ENCODE data around the gene NXPE3.

Gene NXPE3

GRCh38 chr3:101852983-101853840 is 74.2 kb downstream of the NXPE3 start:
- Histone ChIP-seq H3K27ac (peak overlapping the region in 5 of 11 experiments; percentile 14 to 99 (median 98); a peak in 9 of 22 replicates), H3K4me3 (peak overlapping the region in 8 of 10 experiments; percentile 82 to 98 (median 94); a peak in 15 of 20 replicates), H3K9me3 (replicated peaks in 1 of 11) (peaks cover 0 to 15% (median 0%) of the 10 kb centered on the region in 11 experiments; a peak in 8 of 22 replicates), H4K20me1 (peaks cover 29 to 89% (median 88%) of the 10 kb centered on the region in 11 experiments), H3K9ac (peak overlapping the region in 5 of 11 experiments; percentile 27 to 100 (median 98); a peak in 9 of 22 replicates), H3K4me2 (peak overlapping the region in 8 of 11 experiments; percentile 18 to 96 (median 89); a peak in 15 of 22 replicates), H3K36me3 (peaks cover 65 to 87% (median 80%) of the 10 kb centered on the region in 11 experiments), H3K4me1 (peaks cover 12 to 70% (median 38%) of the 10 kb centered on the region in 10 experiments), H3K27me3 (peaks cover 0 to 8% (median 0%) of the 10 kb centered on the region in 11 experiments; a peak in 3 of 22 replicates)
- TF ChIP-seq Cebpa-rat (IDR thresholded peaks at IDR 0.05) = no peak

GRCh38 chr3:101853982-101854381 is 75.0 kb downstream of the NXPE3 start:
- no peak for TF ChIP-seq Cebpa-rat (IDR thresholded peaks at IDR 0.05)
- Histone ChIP-seq H4K20me1 (peaks cover 35 to 97% (median 96%) of the 10 kb centered on the region in 11 experiments), H3K4me2 (peak overlapping the region in 7 of 11 experiments; percentile 84 to 96 (median 90); a peak in 13 of 22 replicates), H3K4me1 (peaks cover 12 to 72% (median 32%) of the 10 kb centered on the region in 10 experiments), H3K27me3 (0 out of 22 replicates have a peak, but pooled peaks cover 0 to under 1% (median 0%) of the 10 kb centered on the region in 11 experiments), H3K36me3 (peaks cover 73 to 94% (median 88%) of the 10 kb centered on the region in 11 experiments), H3K27ac (peak overlapping the region in 4 of 11 experiments; percentile 98 to 99 (median 98); a peak in 7 of 22 replicates), H3K4me3 (peak overlapping the region in 6 of 10 experiments; percentile 82 to 98 (median 92); a peak in 12 of 20 replicates), H3K9ac (peak overlapping the region in 4 of 11 experiments; percentile 51 to 100 (median 98); a peak in 8 of 22 replicates), H3K9me3 (replicated peaks in 1 of 11) (peaks cover 0 to 15% (median 0%) of the 10 kb centered on the region in 11 experiments; a peak in 8 of 22 replicates)

GRCh38 chr3:101854608-101855304 is 75.7 kb downstream of the NXPE3 start:
- Histone ChIP-seq H3K27ac (peak overlapping the region in 4 of 11 experiments; percentile 3 to 99 (median 98); a peak in 7 of 22 replicates), H3K4me2 (peak overlapping the region in 6 of 11 experiments; percentile 84 to 96 (median 90); a peak in 11 of 22 replicates), H3K4me3 (peak overlapping the region in 5 of 10 experiments; percentile 82 to 98 (median 92); a peak in 9 of 20 replicates), H3K27me3 (no peaks in the 10 kb centered on the region), H3K4me1 (peaks cover 12 to 79% (median 32%) of the 10 kb centered on the region in 10 experiments), H3K36me3 (peaks cover 80 to 100% (median 95%) of the 10 kb centered on the region in 11 experiments), H3K9ac (peak overlapping the region in 4 of 11 experiments; percentile 51 to 100 (median 98); a peak in 7 of 22 replicates), H3K9me3 (replicated peaks in 1 of 11) (peaks cover 0 to 15% (median 0%) of the 10 kb centered on the region in 11 experiments; a peak in 8 of 22 replicates), H4K20me1 (peaks cover 31 to 100% (median 100%) of the 10 kb centered on the region in 11 experiments)
- TF ChIP-seq Cebpa-rat (IDR thresholded peaks at IDR 0.05) = no peak

GRCh38 chr3:101857301-101857741 is 78.3 kb downstream of the NXPE3 start:
- Histone ChIP-seq H3K36me3 (peaks cover 84 to 100% (median 100%) of the 10 kb centered on the region in 11 experiments), H3K9me3 (replicated peaks in 1 of 11) (peaks cover 0 to 15% (median 0%) of the 10 kb centered on the region in 11 experiments; a peak in 7 of 22 replicates), H4K20me1 (peaks cover 6 to 100% (median 95%) of the 10 kb centered on the region in 11 experiments; a peak in 21 of 22 replicates), H3K4me3 (peak overlapping the region in 4 of 10 experiments; percentile 82 to 95 (median 90); a peak in 8 of 20 replicates), H3K9ac (peak overlapping the region in 4 of 11 experiments; percentile 28 to 100 (median 98); a peak in 7 of 22 replicates), H3K4me1 (peaks cover 0 to 95% (median 24%) of the 10 kb centered on the region in 10 experiments; a peak in 13 of 20 replicates), H3K27me3 (no peaks in the 10 kb centered on the region), H3K27ac (peak overlapping the region in 4 of 11 experiments; percentile 9 to 99 (median 98); a peak in 7 of 22 replicates), H3K4me2 (peak overlapping the region in 5 of 11 experiments; percentile 48 to 96 (median 86); a peak in 10 of 22 replicates)
- TF ChIP-seq Cebpa-rat (IDR thresholded peaks at IDR 0.05) = no peak

- Histone ChIP-seq H4K20me1 (peaks cover 6 to 99% (median 82%) of the 10 kb centered on the region in 11 experiments; a peak in 21 of 22 replicates), H3K4me1 (peaks cover 0 to 95% (median 14%) of the 10 kb centered on the region in 10 experiments; a peak in 12 of 20 replicates), H3K36me3 (peaks cover 72 to 99% (median 89%) of the 10 kb centered on the region in 11 experiments), H3K9ac (peak overlapping the region in 3 of 11 experiments; percentile 48 to 100 (median 99); a peak in 6 of 22 replicates), H3K27me3 (no peaks in the 10 kb centered on the region), H3K4me2 (peak overlapping the region in 4 of 11 experiments; percentile 23 to 96 (median 68); a peak in 7 of 22 replicates), H3K9me3 (replicated peaks in 1 of 11) (peaks cover 0 to 6% (median 0%) of the 10 kb centered on the region in 11 experiments; a peak in 4 of 22 replicates), H3K27ac (peak overlapping the region in 3 of 11 experiments; percentile 98 to 99 (median 98); a peak in 6 of 22 replicates), H3K4me3 (peak overlapping the region in 4 of 10 experiments; percentile 13 to 95 (median 57); a peak in 6 of 20 replicates)
- no peak for TF ChIP-seq Cebpa-rat (IDR thresholded peaks at IDR 0.05)
Observed at GRCh38 chr3:101858464-101859030, 79.5 kb downstream of the NXPE3 start.

GRCh38 chr3:101859882-101860448 is 81.0 kb downstream of the NXPE3 start:
- peak overlapping the region in 3 of 11 experiments; percentile 24 to 99 (median 37); a peak in 3 of 22 replicates for H3K27ac ChIP-seq
- no peak for TF ChIP-seq Cebpa-rat (IDR thresholded peaks at IDR 0.05)
- H3K9me3 ChIP-seq (replicated peaks in 1 of 11) = peaks cover 0 to 4% (median 0%) of the 10 kb centered on the region in 11 experiments; a peak in 2 of 22 replicates
- 0 out of 20 replicates have a peak overlapping the region, but pooled peaks of 1 of the 10 experiments have one; percentile 19 for H3K4me3 ChIP-seq
- peak overlapping the region in 3 of 11 experiments; percentile 32 to 45 (median 38); a peak in 4 of 22 replicates for H3K4me2 ChIP-seq
- H3K36me3 ChIP-seq = peaks cover 58 to 85% (median 74%) of the 10 kb centered on the region in 11 experiments
- H3K4me1 ChIP-seq = peaks cover 0 to 85% (median 6%) of the 10 kb centered on the region in 10 experiments; a peak in 10 of 20 replicates
- H3K27me3 ChIP-seq = no peaks in the 10 kb centered on the region
- peak overlapping the region in 3 of 11 experiments; percentile 29 to 99 (median 58); a peak in 3 of 22 replicates for H3K9ac ChIP-seq
- H4K20me1 ChIP-seq = peaks cover 6 to 86% (median 68%) of the 10 kb centered on the region in 11 experiments; a peak in 21 of 22 replicates
